ENCODE measurements around the gene LY6G6C. TPM values are rescaled to one million over a fixed set of nuclear protein-coding genes. Genes with fewer than 3 reads are reported as not detected.

The LY6G6C gene
- total and polyA plus RNA-seq, 2 of the 13 experiments (the other 11 are each of a cell fraction or from before 2014, with no cell fraction given) = 0.15 TPM; not detected in 1

- TF ChIP-seq ZBTB40 (IDR thresholded peaks at IDR 0.05) (no peak), ZBTB40 (CRISPR knock-in tag; IDR thresholded peaks at IDR 0.05) (no peak; the same call in 1 of the 2 replicates), ZNF510 (CRISPR knock-in tag; IDR thresholded peaks at IDR 0.05; ENCODE audit: low read depth) (peak; percentile 39; the same call in 1 of the 2 replicates), ZMYM3 (CRISPR knock-in tag; IDR thresholded peaks at IDR 0.05) (peak; percentile 75), LCORL (IDR thresholded peaks at IDR 0.05) (no peak), LCORL (CRISPR knock-in tag; IDR thresholded peaks at IDR 0.05) (peak; percentile 76; the same call in 1 of the 2 replicates), MATR3 (CRISPR knock-in tag; IDR thresholded peaks at IDR 0.05) (no peak), ZNF501 (CRISPR knock-in tag; IDR thresholded peaks at IDR 0.05) (peak; percentile 90), RBFOX2 (IDR thresholded peaks at IDR 0.05; ENCODE audit: low read depth, low read length) (peak; percentile 86), ZNF747 (CRISPR knock-in tag; IDR thresholded peaks at IDR 0.05; ENCODE audit: borderline replicate concordance) (peak; percentile 79; the same call in 1 of the 2 replicates), ZNF816 (CRISPR knock-in tag; IDR thresholded peaks at IDR 0.05; ENCODE audit: borderline replicate concordance) (peak; percentile 76)
- TF ChIP-seq, protein P1, sequence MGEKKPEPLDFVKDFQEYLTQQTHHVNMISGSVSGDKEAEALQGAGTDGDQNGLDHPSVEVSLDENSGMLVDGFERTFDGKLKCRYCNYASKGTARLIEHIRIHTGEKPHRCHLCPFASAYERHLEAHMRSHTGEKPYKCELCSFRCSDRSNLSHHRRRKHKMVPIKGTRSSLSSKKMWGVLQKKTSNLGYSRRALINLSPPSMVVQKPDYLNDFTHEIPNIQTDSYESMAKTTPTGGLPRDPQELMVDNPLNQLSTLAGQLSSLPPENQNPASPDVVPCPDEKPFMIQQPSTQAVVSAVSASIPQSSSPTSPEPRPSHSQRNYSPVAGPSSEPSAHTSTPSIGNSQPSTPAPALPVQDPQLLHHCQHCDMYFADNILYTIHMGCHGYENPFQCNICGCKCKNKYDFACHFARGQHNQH (CRISPR knock-in tag; IDR thresholded peaks at IDR 0.05) = peak; percentile 90
- TF ChIP-seq, protein P2, sequence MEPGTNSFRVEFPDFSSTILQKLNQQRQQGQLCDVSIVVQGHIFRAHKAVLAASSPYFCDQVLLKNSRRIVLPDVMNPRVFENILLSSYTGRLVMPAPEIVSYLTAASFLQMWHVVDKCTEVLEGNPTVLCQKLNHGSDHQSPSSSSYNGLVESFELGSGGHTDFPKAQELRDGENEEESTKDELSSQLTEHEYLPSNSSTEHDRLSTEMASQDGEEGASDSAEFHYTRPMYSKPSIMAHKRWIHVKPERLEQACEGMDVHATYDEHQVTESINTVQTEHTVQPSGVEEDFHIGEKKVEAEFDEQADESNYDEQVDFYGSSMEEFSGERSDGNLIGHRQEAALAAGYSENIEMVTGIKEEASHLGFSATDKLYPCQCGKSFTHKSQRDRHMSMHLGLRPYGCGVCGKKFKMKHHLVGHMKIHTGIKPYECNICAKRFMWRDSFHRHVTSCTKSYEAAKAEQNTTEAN (CRISPR knock-in tag; conservative IDR thresholded peaks at IDR 0.05) = no peak
- TF ChIP-seq, protein P3, sequence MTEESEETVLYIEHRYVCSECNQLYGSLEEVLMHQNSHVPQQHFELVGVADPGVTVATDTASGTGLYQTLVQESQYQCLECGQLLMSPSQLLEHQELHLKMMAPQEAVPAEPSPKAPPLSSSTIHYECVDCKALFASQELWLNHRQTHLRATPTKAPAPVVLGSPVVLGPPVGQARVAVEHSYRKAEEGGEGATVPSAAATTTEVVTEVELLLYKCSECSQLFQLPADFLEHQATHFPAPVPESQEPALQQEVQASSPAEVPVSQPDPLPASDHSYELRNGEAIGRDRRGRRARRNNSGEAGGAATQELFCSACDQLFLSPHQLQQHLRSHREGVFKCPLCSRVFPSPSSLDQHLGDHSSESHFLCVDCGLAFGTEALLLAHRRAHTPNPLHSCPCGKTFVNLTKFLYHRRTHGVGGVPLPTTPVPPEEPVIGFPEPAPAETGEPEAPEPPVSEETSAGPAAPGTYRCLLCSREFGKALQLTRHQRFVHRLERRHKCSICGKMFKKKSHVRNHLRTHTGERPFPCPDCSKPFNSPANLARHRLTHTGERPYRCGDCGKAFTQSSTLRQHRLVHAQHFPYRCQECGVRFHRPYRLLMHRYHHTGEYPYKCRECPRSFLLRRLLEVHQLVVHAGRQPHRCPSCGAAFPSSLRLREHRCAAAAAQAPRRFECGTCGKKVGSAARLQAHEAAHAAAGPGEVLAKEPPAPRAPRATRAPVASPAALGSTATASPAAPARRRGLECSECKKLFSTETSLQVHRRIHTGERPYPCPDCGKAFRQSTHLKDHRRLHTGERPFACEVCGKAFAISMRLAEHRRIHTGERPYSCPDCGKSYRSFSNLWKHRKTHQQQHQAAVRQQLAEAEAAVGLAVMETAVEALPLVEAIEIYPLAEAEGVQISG (CRISPR knock-in tag; IDR thresholded peaks at IDR 0.05) = peak; percentile 90
These were observed 18.5 kb downstream of the LY6G6C start, which contains the start of gene ABHD16A (continued) for GRCh38 chr6:31702819-31703716.

All from HepG2 (cell line).